Central memory CD4-positive, alpha-beta T cell (primary cell): ENCODE data around the gene PLXNA4.

Source experiments
- DNase-seq: peaks from one replicate; pipeline ENCODE4 v3.0.0; 2022

Gene PLXNA4

GRCh38 chr7:132464740-132465139, 111.5 kb downstream of the PLXNA4 start:
- no peak for DNase-seq

- DNase-seq: no peak
These were observed 112.3 kb downstream of the PLXNA4 start for GRCh38 chr7:132463922-132464321.

- no peak for DNase-seq
These were observed 113.8 kb downstream of the PLXNA4 start for GRCh38 chr7:132462478-132462877.

GRCh38 chr7:132461032-132461592, 115.2 kb downstream of the PLXNA4 start:
- peak; percentile 13 for DNase-seq

GRCh38 chr7:132458729-132459128, 117.5 kb downstream of the PLXNA4 start:
- no peak for DNase-seq

GRCh38 chr7:132457658-132458057, 118.6 kb downstream of the PLXNA4 start:
- DNase-seq: no peak

GRCh38 chr7:132456418-132456817, 119.9 kb downstream of the PLXNA4 start:
- DNase-seq: no peak

GRCh38 chr7:132455378-132455777, 120.9 kb downstream of the PLXNA4 start:
- no peak for DNase-seq

- no peak for DNase-seq
These were observed 122.4 kb downstream of the PLXNA4 start for GRCh38 chr7:132453826-132454225.

GRCh38 chr7:132451161-132451560, 125.1 kb downstream of the PLXNA4 start:
- DNase-seq: peak; percentile 40

GRCh38 chr7:132450696-132451095, 125.6 kb downstream of the PLXNA4 start:
- DNase-seq: no peak

- DNase-seq: no peak
These were observed 126.1 kb downstream of the PLXNA4 start for GRCh38 chr7:132450188-132450587.

- DNase-seq: no peak
These were observed 129.5 kb downstream of the PLXNA4 start for GRCh38 chr7:132446666-132447278.

- DNase-seq: no peak
These were observed 130.0 kb downstream of the PLXNA4 start for GRCh38 chr7:132446260-132446659.

GRCh38 chr7:132443761-132444520, 132.3 kb downstream of the PLXNA4 start:
- DNase-seq: no peak

- DNase-seq: no peak
These were observed 134.3 kb downstream of the PLXNA4 start for GRCh38 chr7:132441935-132442334.

- DNase-seq: no peak
These were observed 136.1 kb downstream of the PLXNA4 start for GRCh38 chr7:132440151-132440550.

- no peak for DNase-seq
These were observed 137.3 kb downstream of the PLXNA4 start for GRCh38 chr7:132438926-132439325.

GRCh38 chr7:132437730-132438129, 138.5 kb downstream of the PLXNA4 start:
- DNase-seq: peak; percentile 51

GRCh38 chr7:132436121-132436520, 140.1 kb downstream of the PLXNA4 start:
- DNase-seq: no peak

GRCh38 chr7:132435016-132435990, 141.0 kb downstream of the PLXNA4 start:
- peak; percentile 25 for DNase-seq

- no peak for DNase-seq
These were observed 142.2 kb downstream of the PLXNA4 start for GRCh38 chr7:132434041-132434440.

- no peak for DNase-seq
These were observed 143.0 kb downstream of the PLXNA4 start for GRCh38 chr7:132433301-132433700.
